NCI-H146 (cell line): ENCODE measurements around the gene PANK4.

Source experiments
- DNase-seq: peaks from one replicate; lab custom pipeline; 2025; lab: John Stamatoyannopoulos, UW

Gene PANK4

GRCh38 chr1:2497891-2498290 lies 28.5 kb downstream of the PANK4 start:
- DNase-seq, result no peak

- no peak for DNase-seq
These were observed 29.6 kb downstream of the PANK4 start for GRCh38 chr1:2496746-2497145.

GRCh38 chr1:2496087-2496622 lies 30.2 kb downstream of the PANK4 start:
- no peak for DNase-seq

- DNase-seq, result no peak
These were observed 30.9 kb downstream of the PANK4 start for GRCh38 chr1:2495546-2495945.

- DNase-seq, result no peak
These were observed 31.4 kb downstream of the PANK4 start for GRCh38 chr1:2495026-2495425.

- DNase-seq, result no peak
These were observed 32.1 kb downstream of the PANK4 start for GRCh38 chr1:2494323-2494693.

- DNase-seq, result no peak
These were observed 32.6 kb downstream of the PANK4 start for GRCh38 chr1:2493691-2494322.

GRCh38 chr1:2493218-2493617 lies 33.2 kb downstream of the PANK4 start:
- no peak for DNase-seq

- DNase-seq, result peak; percentile 20
These were observed 34.3 kb downstream of the PANK4 start for GRCh38 chr1:2492091-2492490.

GRCh38 chr1:2489615-2490014 lies 36.8 kb downstream of the PANK4 start:
- DNase-seq, result no peak

GRCh38 chr1:2488688-2489087 lies 37.7 kb downstream of the PANK4 start:
- no peak for DNase-seq

- DNase-seq, result no peak
These were observed 39.8 kb downstream of the PANK4 start for GRCh38 chr1:2486558-2486957.

GRCh38 chr1:2486041-2486440 lies 40.4 kb downstream of the PANK4 start:
- no peak for DNase-seq

- no peak for DNase-seq
These were observed 42.4 kb downstream of the PANK4 start for GRCh38 chr1:2483970-2484369.

GRCh38 chr1:2483026-2483425 lies 43.4 kb downstream of the PANK4 start:
- no peak for DNase-seq

GRCh38 chr1:2482588-2482987 lies 43.8 kb downstream of the PANK4 start:
- no peak for DNase-seq

- DNase-seq, result no peak
These were observed 44.5 kb downstream of the PANK4 start for GRCh38 chr1:2481885-2482284.

GRCh38 chr1:2480986-2481364 lies 45.4 kb downstream of the PANK4 start:
- DNase-seq, result no peak

- DNase-seq, result no peak
These were observed 46.0 kb downstream of the PANK4 start for GRCh38 chr1:2480236-2480985.

GRCh38 chr1:2479618-2480017 lies 46.8 kb downstream of the PANK4 start:
- DNase-seq, result no peak

GRCh38 chr1:2479186-2479585 lies 47.2 kb downstream of the PANK4 start:
- DNase-seq, result no peak

GRCh38 chr1:2477791-2478499 lies 48.5 kb downstream of the PANK4 start:
- no peak for DNase-seq

GRCh38 chr1:2477309-2477708 lies 49.1 kb downstream of the PANK4 start:
- DNase-seq, result no peak
